Large intestine (tissue), 3 donors: Measurements from ENCODE around the gene CFAP43. TPM values are rescaled to one million over a fixed set of nuclear protein-coding genes. Genes with fewer than 3 reads are reported as not detected.

ENCODE experiments used
- DNase-seq, 2 donors: peaks; one replicate each; pipeline versions ENCODE4 v3.0.0 to v3.0.0-alpha.2; 2013
- H3K27ac ChIP-seq: one replicate; pipeline ENCODE4 v1.5.1; 2013; ENCODE audit warnings: low read length
- H3K27me3 ChIP-seq: 2 replicates; pipeline ENCODE4 v1.6.1; 2013; ENCODE audit warnings: low read length; ENCODE audit not compliant: control insufficient read depth, insufficient read depth
- H3K36me3 ChIP-seq: 2 replicates; pipeline ENCODE4 v1.6.1; 2013; ENCODE audit warnings: low read length; ENCODE audit not compliant: control insufficient read depth, insufficient read depth
- H3K4me1 ChIP-seq: one replicate; pipeline ENCODE4 v1.6.1; 2013; ENCODE audit warnings: low read length; ENCODE audit not compliant: control insufficient read depth, insufficient read depth
- H3K4me3 ChIP-seq: one replicate; pipeline ENCODE4 v1.5.1; 2013; ENCODE audit warnings: low read length
- H3K9me3 ChIP-seq: one replicate; pipeline ENCODE4 v1.6.1; 2013; ENCODE audit warnings: mild to moderate bottlenecking, low read depth, low read length, moderate library complexity; ENCODE audit not compliant: control insufficient read depth
- whole genome bisulfite sequencing: methylation state at CpG from one replicate; pipeline ENCODE4 v1.1.5; 2013; ENCODE audit warnings: low lambda C conversion rate; ENCODE audit not compliant: insufficient coverage; 5-methylcytosine and 5-hydroxymethylcytosine counted together
- polyA plus RNA-seq: library from polyadenylated mRNA; unstranded; fragments of 120-200 nt; gene quantifications from one replicate; pipeline ENCODE4 v1.2.1, GENCODE V29; 2013

CFAP43 gene
- polyA plus RNA-seq, 1 donor, result 5.6 TPM

GRCh38 chr10:104230490-104230889 is 1.7 kb downstream of the CFAP43 start:
- no peaks in the 10 kb centered on the region for H3K4me1 ChIP-seq
- H3K36me3 ChIP-seq, result no peaks in the 10 kb centered on the region
- WGBS, result 100% methylated on average over 3 of the region's 4 CpGs
- H3K4me3 ChIP-seq, result no peak overlapping the region
- H3K27ac ChIP-seq, result no peak overlapping the region
- no peak for DNase-seq
- no peaks in the 10 kb centered on the region for H3K27me3 ChIP-seq
- peaks cover 2% of the 10 kb centered on the region for H3K9me3 ChIP-seq

GRCh38 chr10:104223304-104223703 is 8.9 kb downstream of the CFAP43 start:
- Histone ChIP-seq H3K27me3 (no peaks in the 10 kb centered on the region), H3K4me1 (peaks cover 8% of the 10 kb centered on the region), H3K9me3 (no peaks in the 10 kb centered on the region), H3K36me3 (no peaks in the 10 kb centered on the region), H3K27ac (no peak overlapping the region), H3K4me3 (no peak overlapping the region)
- no peak for DNase-seq

- H3K36me3 ChIP-seq, result no peaks in the 10 kb centered on the region
- no CpG with 5 or more reads among the region's 2 CpGs for WGBS
- H3K9me3 ChIP-seq, result no peaks in the 10 kb centered on the region
- H3K4me1 ChIP-seq, result peaks cover 8% of the 10 kb centered on the region
- no peaks in the 10 kb centered on the region for H3K27me3 ChIP-seq
- peak overlapping the region; percentile 88 for H3K27ac ChIP-seq
- H3K4me3 ChIP-seq, result no peak overlapping the region
- peak; percentile 82 to 94 for DNase-seq
These were observed 11.6 kb downstream of the CFAP43 start for GRCh38 chr10:104220522-104220921.

GRCh38 chr10:104218751-104219150 is 13.4 kb downstream of the CFAP43 start:
- Histone ChIP-seq H3K4me3 (no peak overlapping the region), H3K36me3 (no peaks in the 10 kb centered on the region), H3K9me3 (no peaks in the 10 kb centered on the region), H3K27ac (no peak overlapping the region), H3K27me3 (no peaks in the 10 kb centered on the region), H3K4me1 (peaks cover 8% of the 10 kb centered on the region)
- DNase-seq, result no peak
- 80% methylated on average over 1 of the region's 7 CpGs for WGBS

GRCh38 chr10:104216631-104217030 is 15.5 kb downstream of the CFAP43 start:
- no CpG with 5 or more reads among the region's 3 CpGs for WGBS
- DNase-seq, result no peak
- no peaks in the 10 kb centered on the region for H3K9me3 ChIP-seq

GRCh38 chr10:104209575-104210198 is 22.5 kb downstream of the CFAP43 start:
- DNase-seq, result peak in 1 of 2 donors; percentile 19
- no peaks in the 10 kb centered on the region for H3K9me3 ChIP-seq

More at GRCh38 chr10:104216631-104217030, 15.5 kb downstream of the CFAP43 start:
- no peaks in the 10 kb centered on the region for H3K27me3 ChIP-seq
- H3K4me1 ChIP-seq, result peaks cover 8% of the 10 kb centered on the region
- H3K27ac ChIP-seq, result no peak overlapping the region
- H3K36me3 ChIP-seq, result peaks cover 3% of the 10 kb centered on the region
- H3K4me3 ChIP-seq, result no peak overlapping the region

DNA sequence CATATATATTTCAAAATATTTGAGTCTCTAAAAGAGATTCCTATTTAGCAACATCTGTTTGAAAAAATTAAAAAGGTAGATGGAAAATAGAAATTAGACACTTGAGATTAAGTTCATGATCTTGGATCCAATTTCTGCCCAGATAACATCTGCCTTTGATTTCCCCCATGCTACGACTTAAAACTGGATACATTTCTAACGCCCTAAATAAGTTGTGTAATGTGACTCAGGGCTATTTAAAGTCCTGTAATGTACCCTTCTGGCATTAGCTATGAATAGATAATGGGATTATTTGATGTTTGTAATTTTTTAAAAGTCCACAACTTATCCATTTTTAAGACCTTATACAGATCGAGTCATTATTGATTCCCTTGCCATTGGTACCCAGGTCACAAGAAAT is 23.4 kb downstream of the CFAP43 start:
- DNase-seq, result no peak
- Histone ChIP-seq H3K4me3 (no peak overlapping the region), H3K27ac (no peak overlapping the region), H3K36me3 (peaks cover 3% of the 10 kb centered on the region), H3K4me1 (no peaks in the 10 kb centered on the region), H3K9me3 (no peaks in the 10 kb centered on the region), H3K27me3 (no peaks in the 10 kb centered on the region)
- WGBS, result 82% methylated on average over 2 of the region's 3 CpGs

More at GRCh38 chr10:104209575-104210198, 22.5 kb downstream of the CFAP43 start:
- no CpG with 5 or more reads among the region's 2 CpGs for WGBS
- Histone ChIP-seq H3K27me3 (no peaks in the 10 kb centered on the region), H3K36me3 (peaks cover 3% of the 10 kb centered on the region), H3K27ac (no peak overlapping the region), H3K4me1 (no peaks in the 10 kb centered on the region), H3K4me3 (no peak overlapping the region)

DNA sequence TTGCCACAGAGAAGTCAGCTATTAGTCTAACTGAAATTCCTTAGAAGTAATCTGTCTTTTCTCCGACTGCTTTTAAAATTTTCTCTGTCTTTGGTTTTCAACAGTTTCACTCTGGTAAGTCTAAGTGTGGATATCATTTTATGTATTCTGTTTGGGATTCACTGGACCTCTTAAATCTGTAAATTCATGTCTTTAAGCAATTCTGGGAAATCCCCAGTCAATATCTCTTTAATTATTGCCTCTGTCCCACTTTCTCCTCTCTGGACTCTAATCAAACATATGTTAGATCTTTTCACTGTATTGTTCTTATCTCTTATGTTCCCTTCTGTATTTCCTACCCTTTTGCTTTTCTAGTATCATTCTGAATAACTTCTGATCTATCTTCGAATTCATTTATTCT is 29.9 kb downstream of the CFAP43 start:
- H3K27ac ChIP-seq, result no peak overlapping the region
- H3K4me1 ChIP-seq, result peaks cover 7% of the 10 kb centered on the region
- WGBS, result 84% methylated on average over 2 of the region's 2 CpGs
- no peaks in the 10 kb centered on the region for H3K27me3 ChIP-seq
- no peak overlapping the region for H3K4me3 ChIP-seq
- DNase-seq, result no peak
- H3K9me3 ChIP-seq, result no peaks in the 10 kb centered on the region
- no peaks in the 10 kb centered on the region for H3K36me3 ChIP-seq

GRCh38 chr10:104201636-104202035 is 30.5 kb downstream of the CFAP43 start:
- Histone ChIP-seq H3K9me3 (no peaks in the 10 kb centered on the region), H3K27ac (no peak overlapping the region), H3K27me3 (no peaks in the 10 kb centered on the region), H3K36me3 (no peaks in the 10 kb centered on the region), H3K4me1 (peaks cover 7% of the 10 kb centered on the region), H3K4me3 (no peak overlapping the region)
- WGBS, result no CpG with 5 or more reads among the region's 1 CpG
- no peak for DNase-seq

- peak; percentile 9 to 43 for DNase-seq
- WGBS, result no CpG with 5 or more reads among the region's 2 CpGs
- H3K36me3 ChIP-seq, result no peaks in the 10 kb centered on the region
These were observed 32.6 kb downstream of the CFAP43 start for GRCh38 chr10:104199567-104199966.

GRCh38 chr10:104197364-104197763 is 34.8 kb downstream of the CFAP43 start:
- H3K9me3 ChIP-seq, result no peaks in the 10 kb centered on the region
- peaks cover 7% of the 10 kb centered on the region for H3K4me1 ChIP-seq
- 17% methylated on average over 1 of the region's 2 CpGs for WGBS
- DNase-seq, result peak in 1 of 2 donors; percentile 18
- H3K27me3 ChIP-seq, result no peaks in the 10 kb centered on the region
- H3K27ac ChIP-seq, result no peak overlapping the region
- no peak overlapping the region for H3K4me3 ChIP-seq
- no peaks in the 10 kb centered on the region for H3K36me3 ChIP-seq

More at GRCh38 chr10:104199567-104199966, 32.6 kb downstream of the CFAP43 start:
- H3K27ac ChIP-seq, result peak overlapping the region; percentile 26
- H3K9me3 ChIP-seq, result no peaks in the 10 kb centered on the region
- peaks cover 7% of the 10 kb centered on the region for H3K4me1 ChIP-seq
- no peak overlapping the region for H3K4me3 ChIP-seq
- no peaks in the 10 kb centered on the region for H3K27me3 ChIP-seq
